HG03575 (cell line): ENCODE data around the gene DPP10.
"Not testable (repeated sequence)": the region's sequence is repeated elsewhere in the genome, so short reads cannot be mapped to it uniquely, and the experiment has no call there.

Source experiments
- ATAC-seq: cut with Tn5 transposase; IDR thresholded peaks from one replicate; pipeline ENCODE4 v1.9.1; 2021; ENCODE audit not compliant: unreplicated experiment, insufficient number of reproducible peaks, low FRiP score; ENCODE audit errors: extremely low read depth

DPP10 gene

DNA sequence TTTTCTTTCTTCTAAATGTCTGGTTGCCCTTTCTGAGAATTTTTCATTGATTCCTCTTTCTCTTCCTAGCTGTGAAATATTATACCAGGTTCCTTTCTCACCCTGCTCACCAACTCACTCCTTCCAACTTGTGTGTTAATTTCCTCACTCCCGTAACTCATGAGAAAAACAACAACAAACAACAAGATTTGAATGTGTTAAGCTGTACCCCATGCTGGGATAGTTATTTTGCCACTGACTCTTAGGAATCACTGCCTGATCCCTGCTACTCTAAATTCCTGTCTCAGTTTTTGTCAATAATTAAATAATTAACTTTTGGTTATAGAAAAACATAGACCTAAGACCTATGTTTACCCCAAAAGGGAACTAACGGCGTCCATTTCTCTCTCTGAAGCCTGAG is 242.7 kb downstream of the DPP10 start:
- no peak for ATAC-seq

DNA sequence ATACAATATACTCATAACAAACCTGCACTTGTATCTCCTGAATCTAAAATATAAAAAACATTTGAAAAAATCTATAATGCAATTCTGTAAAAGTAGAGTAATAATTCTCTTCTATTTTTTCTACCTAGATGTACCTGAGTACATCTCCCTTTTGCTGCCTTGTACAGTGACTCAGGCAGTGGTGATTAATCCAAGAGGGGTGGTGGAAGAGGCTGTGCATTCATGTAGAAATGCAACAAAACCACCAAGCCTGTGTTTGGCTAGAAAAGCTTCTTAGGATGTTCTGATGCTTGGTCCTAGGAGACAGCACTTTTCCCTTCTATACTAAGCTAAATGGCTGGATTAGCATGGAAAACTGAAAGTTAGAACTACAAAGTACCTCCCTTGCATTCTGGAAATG is 245.8 kb downstream of the DPP10 start:
- ATAC-seq, result no peak

DNA sequence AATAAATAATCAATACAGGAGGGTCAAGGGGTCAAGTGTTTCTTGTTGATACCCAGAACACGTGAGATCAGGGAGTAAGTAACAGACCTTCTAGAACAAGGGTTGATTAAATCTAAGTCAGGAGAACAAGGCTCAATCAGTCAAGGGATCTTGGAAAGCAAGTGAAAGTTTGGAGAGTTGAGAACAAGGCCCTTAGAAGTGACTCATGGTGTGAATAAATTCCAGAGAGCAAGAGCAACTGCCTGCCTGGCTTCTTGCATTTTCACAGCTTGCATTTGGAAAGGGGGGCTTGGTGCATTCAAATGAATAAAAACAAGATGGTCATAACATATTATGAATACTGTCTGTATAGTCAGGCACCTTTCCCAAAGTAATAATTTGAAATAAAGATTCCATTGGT is 256.1 kb downstream of the DPP10 start:
- ATAC-seq, result no peak

DNA sequence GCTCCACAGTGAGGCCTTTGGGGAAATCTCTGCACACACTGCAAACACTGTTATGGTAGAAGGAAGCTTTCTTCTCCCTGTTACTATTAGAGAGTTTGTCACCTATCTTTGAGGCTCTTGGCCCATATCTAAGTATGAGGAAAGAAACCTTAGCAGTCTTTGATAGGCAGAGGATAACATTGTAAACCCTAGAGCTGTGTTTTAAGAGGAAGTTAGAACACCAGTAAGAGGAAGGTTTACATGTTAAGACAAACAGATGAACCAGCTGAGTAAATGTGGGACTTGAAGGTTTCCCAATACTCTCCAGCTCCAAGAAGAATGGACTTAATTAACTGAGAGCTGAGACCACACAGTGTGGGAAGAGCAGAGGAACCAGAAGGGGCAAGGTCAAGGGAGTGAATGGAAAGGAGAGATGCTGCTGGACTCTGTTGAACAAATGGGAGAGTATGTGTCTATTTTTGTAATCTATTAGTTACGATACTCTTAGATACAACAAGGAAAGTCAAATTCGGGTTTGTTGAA is 257.0 kb downstream of the DPP10 start:
- ATAC-seq, result no peak

DNA sequence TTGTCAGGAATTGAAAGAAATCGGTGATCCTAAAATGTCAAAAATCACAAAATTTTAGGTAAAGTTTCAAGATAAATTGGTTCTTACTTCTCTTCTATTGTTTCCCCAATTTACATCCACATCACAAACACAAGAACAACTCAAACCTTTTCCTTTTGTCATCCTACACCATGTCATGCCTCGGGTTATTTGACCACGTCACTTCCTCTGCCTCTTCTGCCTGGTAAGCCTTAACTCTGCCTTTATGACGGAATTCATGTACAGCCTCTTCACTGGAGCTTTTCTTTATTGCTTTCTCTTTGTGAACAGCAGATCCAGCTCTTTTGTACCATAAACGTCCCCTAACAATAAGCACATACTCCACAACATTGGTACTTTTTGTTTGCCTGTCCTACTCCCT is 258.0 kb downstream of the DPP10 start:
- no peak for ATAC-seq

- no peak for ATAC-seq
Observed at GRCh38 chr2:114709936-114710850, 267.8 kb downstream of the DPP10 start.

DNA sequence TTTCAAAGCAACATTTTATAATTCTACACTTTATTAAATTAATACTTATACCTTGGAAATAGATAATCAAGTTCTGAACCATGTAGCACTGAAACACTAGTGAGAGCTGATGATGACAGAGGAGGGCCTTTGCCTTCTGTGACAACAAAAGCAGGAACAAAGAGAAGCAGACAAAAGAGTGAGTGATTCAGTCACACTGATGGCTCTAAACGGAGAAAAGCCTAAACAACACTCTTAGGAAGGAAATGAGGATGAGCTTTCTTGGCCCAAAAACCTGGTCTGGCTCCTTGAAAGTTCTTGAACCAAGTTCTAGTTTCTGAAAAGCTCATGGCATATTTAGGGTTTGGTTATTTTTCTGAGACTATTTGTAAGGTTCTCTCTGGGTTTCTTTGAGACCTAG is 271.9 kb downstream of the DPP10 start:
- no peak for ATAC-seq

GRCh38 chr2:114717049-114717448 is 274.6 kb downstream of the DPP10 start:
- no peak for ATAC-seq

GRCh38 chr2:114724454-114724853 is 282.0 kb downstream of the DPP10 start:
- ATAC-seq, result no peak

DNA sequence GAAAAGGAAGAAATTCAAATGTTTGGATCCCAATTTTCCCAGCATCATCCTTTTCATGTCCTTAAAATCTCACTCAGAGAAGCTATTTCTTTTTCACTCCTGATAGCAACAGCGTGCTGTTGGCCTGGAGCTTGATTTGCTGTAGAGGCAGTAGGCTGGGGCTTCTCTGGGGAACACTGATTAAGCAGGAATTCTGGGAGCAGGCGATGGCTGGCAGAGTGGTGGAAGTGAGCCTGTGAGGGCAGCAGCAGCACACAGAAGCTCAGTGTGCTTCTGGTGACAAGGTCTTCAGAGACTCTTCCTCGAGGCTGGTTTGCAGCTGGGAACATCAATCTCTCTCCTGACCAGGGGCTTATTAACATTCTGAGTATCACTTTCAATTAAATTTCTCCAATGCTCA is 284.6 kb downstream of the DPP10 start:
- no peak for ATAC-seq

DNA sequence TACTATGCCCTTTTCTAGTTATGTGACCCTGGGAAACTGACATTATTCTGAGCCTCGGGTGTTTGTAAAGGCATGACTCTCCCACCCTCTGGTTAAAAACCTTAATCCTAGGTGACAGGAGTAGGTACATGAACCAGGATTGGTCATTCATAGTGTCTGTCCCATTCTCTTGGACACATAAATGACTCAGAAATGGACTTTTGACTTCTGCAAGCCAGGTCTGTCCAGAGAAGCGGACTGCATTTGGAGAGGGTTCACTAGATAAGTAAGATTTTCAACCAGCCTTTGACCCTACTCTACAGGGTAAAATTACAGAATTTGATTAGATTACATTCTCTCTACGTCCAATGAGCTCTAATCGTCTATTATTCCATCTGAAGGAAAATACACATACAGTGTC is 285.9 kb downstream of the DPP10 start:
- no peak for ATAC-seq

DNA sequence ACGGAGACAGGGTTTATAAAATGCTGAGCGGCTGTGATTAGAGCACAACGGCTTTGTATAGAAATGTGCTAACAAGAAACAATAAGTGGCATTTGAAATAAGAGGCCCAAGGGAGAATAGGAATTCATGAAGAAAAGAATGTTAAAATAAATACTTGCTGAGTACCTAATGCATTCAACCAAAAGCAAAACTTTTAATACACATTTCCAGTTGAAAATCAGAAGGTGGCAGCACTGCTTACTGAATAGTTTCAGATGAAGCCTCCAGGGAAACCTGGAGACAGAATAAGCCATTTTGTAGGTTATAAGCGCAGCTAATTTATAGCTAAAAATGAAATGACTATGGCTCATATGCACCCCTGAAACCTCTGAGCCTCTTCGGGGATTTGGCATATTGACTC is 286.6 kb downstream of the DPP10 start:
- ATAC-seq, result no peak

GRCh38 chr2:114735126-114735525 is 292.7 kb downstream of the DPP10 start:
- ATAC-seq, result no peak

DNA sequence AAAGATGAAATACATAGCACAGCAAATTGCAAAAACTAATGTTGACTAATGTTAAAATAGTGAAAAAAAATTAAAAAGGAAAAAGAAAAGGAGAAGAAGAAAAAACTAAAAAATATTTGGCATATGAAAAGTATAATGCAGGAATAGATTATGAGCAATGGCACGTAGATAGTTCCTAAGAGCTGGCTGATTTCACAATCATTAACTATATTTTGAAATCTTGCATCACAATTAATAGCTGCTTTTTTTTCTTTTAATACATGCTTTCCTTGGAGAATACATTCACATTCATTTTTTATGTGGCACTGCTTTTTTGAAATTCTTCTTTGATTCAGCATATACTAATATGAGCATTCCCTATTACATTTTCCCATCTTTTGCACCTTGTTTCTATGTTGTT is 299.8 kb downstream of the DPP10 start:
- ATAC-seq, result no peak

DNA sequence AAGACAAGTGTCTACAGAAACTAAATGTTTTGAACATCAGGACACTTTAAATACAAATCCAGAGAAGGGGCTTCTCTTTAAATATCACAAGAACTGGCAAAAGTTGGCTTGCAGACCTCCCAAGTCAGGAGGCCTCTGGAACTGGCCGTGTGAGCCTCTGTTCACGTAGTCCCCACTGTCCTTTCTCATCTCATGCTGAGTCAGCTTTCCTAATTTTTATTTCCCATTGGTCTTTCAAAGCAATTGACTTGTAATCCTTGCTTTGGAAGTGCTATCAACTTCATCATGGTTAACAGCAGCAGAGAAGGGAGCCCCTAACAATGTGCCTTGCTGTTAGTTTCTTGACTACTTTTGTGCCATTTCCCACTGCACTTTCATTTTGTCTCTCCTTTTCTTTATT is 303.3 kb downstream of the DPP10 start:
- no peak for ATAC-seq

DNA sequence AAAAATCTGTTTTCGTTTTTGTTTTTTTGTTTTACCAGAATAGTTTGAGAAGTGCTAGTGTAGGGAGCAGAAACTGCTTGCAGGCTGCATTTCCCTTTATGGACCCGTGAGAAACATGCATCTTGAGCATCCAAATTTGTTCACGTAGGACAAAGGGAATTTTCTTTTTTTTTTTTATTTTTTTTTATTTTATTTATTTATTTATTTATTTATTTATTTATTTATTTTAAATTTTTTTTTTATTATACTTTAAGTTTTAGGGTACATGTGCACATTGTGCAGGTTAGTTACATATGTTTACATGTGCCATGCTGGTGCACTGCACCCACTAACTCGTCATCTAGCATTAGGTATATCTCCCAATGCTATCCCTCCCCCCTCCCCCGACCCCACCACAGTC is 305.7 kb downstream of the DPP10 start:
- ATAC-seq, result not testable (repeated sequence)

DNA sequence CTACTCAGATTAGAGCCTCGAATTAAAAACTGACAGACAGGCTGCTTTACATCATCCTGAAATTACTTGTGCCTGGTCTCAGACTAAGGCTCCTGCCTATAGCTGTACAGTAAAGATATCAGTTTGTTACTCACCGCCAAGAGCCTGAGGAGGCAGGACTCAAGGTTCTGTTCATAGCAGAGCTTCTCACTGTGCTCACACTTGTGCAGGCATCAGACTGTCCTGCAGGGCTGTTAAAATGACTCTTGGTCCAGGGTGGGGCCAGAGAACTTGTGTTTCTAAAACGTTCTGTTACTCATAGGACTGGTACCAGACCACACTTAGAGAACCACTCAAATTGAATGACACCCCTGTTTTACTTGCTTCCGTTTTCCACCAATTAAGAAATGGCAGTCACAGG is 310.0 kb downstream of the DPP10 start:
- ATAC-seq, result no peak

DNA sequence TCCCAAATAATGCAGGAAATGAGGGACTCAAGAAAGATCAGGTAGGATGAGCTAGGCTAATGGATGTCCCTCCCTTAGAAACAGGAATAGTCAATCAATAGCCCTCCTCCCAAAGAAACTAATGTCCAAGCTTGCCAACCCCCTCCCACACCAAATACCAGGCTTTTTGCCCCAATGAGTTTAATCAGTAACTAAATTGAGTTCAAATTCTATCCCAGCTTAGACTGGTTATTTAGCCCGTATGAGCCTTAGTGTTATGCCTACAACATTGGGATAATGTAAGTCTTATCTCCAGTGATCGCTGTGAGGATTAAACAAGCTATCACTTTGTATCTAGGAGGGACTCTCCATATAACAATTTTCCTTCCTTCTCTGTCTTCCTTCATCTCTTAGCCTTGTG is 310.7 kb downstream of the DPP10 start:
- no peak for ATAC-seq

GRCh38 chr2:114754907-114755563 is 312.6 kb downstream of the DPP10 start:
- no peak for ATAC-seq

DNA sequence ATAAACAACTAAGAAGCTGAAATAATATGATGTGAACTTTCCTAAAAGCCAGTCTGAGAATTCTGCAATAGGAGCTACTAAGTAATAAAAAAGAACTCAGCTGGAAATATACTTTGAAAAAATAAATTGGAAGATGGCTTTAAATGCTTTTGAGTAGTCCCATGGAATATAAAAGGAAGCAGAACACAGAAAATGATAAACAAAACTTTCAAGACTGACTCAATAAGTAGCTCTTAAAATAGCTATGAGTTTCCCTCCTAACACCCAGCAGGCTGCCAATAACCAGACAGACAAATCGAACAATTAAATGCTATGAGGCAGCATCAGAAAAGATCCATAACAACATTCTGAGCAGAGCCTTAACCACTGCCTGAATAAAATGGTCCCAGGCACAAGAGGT is 319.9 kb downstream of the DPP10 start:
- no peak for ATAC-seq
